ENCODE measurements around the gene VEGFA.

Gene VEGFA

DNA sequence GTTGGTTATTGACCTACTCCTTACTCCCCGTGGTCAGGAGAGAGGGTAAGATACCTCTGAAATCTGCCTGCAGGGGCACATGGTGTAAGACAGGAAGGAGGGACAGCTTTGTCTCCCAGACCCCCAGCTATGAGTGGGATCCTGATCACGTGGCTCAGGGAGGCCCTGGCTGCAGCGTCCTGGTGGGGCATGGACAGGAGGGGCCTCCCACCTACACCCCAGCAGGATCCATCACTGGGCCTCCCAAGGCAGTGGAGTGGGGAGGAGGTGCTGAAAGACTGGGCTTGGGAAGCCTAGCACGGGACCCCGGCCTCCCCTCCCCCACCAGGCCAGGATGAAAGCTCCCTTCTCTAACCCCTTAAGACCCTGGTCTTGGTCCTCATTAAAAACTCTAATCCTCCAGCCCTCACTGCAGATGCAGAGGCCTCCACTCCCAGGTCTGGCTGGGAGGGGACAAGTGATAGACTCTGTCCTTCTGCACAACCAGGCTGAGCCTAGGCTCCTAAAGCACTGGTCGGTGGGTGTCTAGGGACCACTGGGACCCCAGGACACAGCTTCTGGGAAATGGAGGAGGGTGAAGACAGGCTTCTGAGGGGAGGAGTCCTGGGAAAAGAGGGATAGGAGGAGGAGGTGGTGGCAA is 29.6 kb upstream of the VEGFA start:
- TF ChIP-seq POLR2A (IDR thresholded peaks at IDR 0.05; ENCODE audit: low read depth, low read length) (no peak), TAF1 (IDR thresholded peaks at IDR 0.05; ENCODE audit: borderline replicate concordance, low read depth, low read length) (no peak), POLR2AphosphoS5 (IDR thresholded peaks at IDR 0.05; ENCODE audit: low read depth, low read length) (no peak)
- DNase-seq (ENCODE audit: insufficient read length): no peak
- FAIRE-seq: no peak

DNA sequence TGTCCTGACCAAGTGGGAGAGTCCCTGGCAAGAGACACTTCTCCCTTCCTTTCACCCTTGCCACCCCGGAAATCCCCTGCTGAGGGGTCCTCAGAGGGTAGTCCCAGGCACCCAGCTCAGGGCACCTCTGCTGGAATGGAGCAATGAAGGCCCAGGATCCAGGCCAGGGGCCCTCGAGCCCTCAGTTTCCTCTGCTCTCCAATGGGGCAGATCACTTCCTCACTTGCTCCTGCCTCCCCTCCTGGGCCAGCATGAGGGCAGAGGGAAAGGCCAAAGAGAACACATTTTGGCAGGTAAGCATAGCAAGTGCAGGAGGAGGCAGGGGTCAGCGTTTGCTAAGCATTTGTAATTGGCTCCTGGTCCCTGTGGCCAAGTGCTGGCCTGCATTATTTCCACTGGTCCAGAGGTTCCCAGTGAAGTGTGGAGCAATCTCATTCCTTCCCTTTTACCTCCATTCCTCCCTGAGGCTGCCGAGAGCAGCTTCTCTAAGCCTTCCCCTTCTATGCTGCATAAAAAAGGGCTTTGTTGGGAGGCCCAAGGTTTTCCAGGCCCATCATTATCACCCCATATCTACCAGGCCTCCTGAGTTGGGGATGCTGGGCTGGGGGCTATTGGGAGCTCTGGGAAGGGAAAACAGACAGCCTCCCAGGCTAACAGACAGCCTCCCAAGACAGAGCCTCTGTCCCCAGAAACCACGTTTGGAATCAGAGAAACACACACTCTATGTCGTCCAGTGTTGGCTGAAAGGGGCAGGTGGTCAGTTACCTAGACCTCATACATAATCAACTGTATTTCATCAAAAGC is 28.8 kb upstream of the VEGFA start:
- FAIRE-seq: no peak
- no peak for TF ChIP-seq POLR2A (IDR thresholded peaks at IDR 0.05; ENCODE audit: low read depth, low read length)
- no peak for TF ChIP-seq TAF1 (IDR thresholded peaks at IDR 0.05; ENCODE audit: borderline replicate concordance, low read depth, low read length)
- no peak for TF ChIP-seq POLR2AphosphoS5 (IDR thresholded peaks at IDR 0.05; ENCODE audit: low read depth, low read length)

DNA sequence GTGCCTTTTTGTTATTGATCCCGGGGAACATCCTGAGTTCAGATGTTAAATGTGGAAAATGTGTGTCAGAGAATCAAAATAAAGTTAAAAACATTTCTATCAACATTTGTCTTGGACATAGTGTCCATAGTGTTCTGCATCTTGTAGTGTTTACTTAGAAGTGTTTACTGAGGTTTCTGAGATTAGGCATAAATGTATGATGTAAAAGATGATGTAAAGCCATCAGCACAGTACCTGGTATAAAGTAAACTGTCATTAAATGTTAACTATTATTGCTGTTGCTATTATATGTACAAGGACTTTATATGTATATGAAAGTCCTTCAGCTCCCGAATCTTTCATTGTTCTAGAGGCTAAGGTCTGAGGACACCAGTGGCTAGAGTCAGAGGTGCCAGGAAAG is 28.2 kb upstream of the VEGFA start:
- TF ChIP-seq TAF1 (IDR thresholded peaks at IDR 0.05; ENCODE audit: borderline replicate concordance, low read depth, low read length) (no peak), POLR2A (IDR thresholded peaks at IDR 0.05; ENCODE audit: low read depth, low read length) (no peak), POLR2AphosphoS5 (IDR thresholded peaks at IDR 0.05; ENCODE audit: low read depth, low read length) (no peak)
- DNase-seq (ENCODE audit: insufficient read length): no peak

More for the DNA sequence above, 28.8 kb upstream of the VEGFA start:
- DNase-seq (ENCODE audit: insufficient read length): no peak

DNA sequence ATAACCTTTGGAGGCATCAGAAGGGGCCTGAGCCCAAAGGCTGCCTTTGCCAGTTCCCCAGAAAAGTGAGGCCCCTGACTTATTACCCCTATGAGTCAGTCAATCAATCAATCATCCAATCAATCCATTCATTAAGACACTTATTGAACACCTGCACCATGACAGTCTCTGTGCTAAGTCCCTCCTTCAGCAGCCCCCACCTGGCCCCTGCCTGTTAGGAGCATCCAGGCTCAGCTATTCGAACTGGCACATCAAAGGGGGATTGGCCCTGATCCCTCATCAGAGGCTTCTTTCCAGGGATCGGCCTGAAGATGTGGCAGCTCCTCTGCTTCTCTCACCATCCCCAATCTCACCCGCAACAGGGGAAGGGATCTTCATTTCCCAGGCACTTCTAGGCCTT is 27.7 kb upstream of the VEGFA start:
- no peak for FAIRE-seq
- TF ChIP-seq POLR2A (IDR thresholded peaks at IDR 0.05; ENCODE audit: low read depth, low read length) (no peak), POLR2AphosphoS5 (IDR thresholded peaks at IDR 0.05; ENCODE audit: low read depth, low read length) (no peak), TAF1 (IDR thresholded peaks at IDR 0.05; ENCODE audit: borderline replicate concordance, low read depth, low read length) (no peak)
- no peak for DNase-seq (ENCODE audit: insufficient read length)

More for the DNA sequence above, 28.2 kb upstream of the VEGFA start:
- no peak for FAIRE-seq

DNA sequence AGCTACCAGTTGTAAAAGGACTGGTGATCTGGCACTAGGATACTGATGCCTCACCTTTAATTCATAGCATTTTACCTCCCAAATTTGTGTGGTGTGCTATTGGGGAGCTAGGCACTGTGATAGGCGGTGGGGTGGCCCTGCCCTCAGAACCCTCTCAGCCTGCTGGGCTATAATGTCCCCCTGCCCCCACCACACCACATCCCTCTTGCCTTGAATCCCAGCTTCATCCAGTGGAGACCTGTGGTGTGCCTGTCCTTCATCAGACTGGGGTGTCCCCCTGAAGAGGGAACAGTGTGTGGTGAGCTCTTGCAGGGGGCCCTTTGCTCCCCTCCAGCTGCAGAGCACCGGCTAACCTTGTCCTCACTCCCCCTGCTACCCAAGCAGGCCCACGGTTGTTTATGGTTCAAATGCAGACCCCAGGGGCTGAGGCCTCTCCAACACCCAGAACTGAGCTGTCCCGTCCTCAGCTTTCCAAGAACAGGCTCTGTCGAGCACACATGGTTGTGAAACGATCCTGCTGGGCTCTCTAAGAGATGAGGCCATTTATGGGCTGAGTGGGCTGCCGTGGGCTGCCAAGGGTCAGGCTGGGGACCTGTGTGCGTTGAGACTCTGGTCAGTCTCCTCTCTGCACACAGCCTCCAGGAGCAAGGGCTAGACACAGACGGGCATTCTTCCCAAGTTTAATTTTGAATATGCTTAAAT is 26.9 kb upstream of the VEGFA start:
- no peak for TF ChIP-seq POLR2AphosphoS5 (IDR thresholded peaks at IDR 0.05; ENCODE audit: low read depth, low read length)
- no peak for TF ChIP-seq POLR2A (IDR thresholded peaks at IDR 0.05; ENCODE audit: low read depth, low read length)
- no peak for TF ChIP-seq TAF1 (IDR thresholded peaks at IDR 0.05; ENCODE audit: borderline replicate concordance, low read depth, low read length)
- FAIRE-seq: no peak
- DNase-seq (ENCODE audit: insufficient read length): no peak

DNA sequence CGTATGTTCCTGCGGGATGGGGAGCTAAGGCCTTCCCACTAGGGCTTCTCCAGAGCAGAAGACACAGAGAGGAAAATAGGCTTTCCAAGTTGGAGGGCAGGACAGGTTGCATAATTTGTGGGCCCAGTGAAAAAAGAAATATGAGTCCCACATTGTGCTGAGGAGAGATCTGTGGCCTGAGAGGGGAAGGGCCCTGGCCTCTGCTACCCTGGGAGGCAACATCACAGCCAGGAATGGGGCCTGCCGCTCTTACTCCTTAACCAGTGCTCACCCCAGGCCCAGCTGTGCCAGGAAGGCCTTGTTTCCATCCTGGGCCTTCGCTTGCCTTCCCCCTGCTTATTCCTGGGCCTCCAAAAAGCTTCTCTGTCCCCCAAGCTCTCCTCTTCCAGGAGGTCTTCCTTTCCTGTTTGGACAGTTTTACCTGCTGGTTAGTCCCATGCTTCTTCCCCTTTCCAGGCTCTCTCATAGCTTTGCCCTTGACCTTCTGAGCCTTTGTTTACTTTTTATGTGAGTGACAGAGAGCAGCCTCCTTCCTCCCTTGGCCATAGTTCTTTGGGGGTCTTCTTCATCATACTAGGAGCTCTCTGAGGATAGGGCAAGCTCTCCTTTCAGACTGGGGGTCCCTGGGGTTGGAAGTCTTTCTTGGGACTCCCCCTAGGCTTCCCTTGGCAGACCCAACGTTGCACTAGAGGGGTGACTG is 26.2 kb upstream of the VEGFA start:
- DNase-seq (ENCODE audit: insufficient read length) (no peak), FAIRE-seq (no peak)
- TF ChIP-seq POLR2A (IDR thresholded peaks at IDR 0.05; ENCODE audit: low read depth, low read length) (no peak), POLR2AphosphoS5 (IDR thresholded peaks at IDR 0.05; ENCODE audit: low read depth, low read length) (no peak), TAF1 (IDR thresholded peaks at IDR 0.05; ENCODE audit: borderline replicate concordance, low read depth, low read length) (no peak)

DNA sequence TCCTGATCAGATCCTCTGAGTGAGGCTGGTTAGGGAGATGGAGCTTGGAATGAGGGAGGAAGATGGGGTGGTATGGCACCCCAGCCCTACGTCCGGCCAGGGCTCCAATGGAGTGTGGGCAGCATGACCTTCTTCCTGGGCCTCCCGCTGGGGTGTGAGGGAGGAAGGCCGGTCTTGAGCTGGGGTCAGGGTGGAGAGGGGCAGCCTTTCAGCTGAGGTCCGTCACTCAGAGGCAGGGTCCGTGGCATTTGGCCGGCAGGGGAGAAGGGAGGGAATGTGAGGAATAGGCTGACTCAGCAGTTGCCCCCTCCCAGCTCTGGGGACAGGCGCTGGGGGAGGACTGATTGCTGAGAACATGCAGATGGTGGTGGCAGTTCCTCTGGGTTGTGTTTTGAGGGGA is 25.5 kb upstream of the VEGFA start:
- FAIRE-seq (no peak), DNase-seq (ENCODE audit: insufficient read length) (no peak)
- TF ChIP-seq TAF1 (IDR thresholded peaks at IDR 0.05; ENCODE audit: borderline replicate concordance, low read depth, low read length) (no peak), POLR2A (IDR thresholded peaks at IDR 0.05; ENCODE audit: low read depth, low read length) (no peak), POLR2AphosphoS5 (IDR thresholded peaks at IDR 0.05; ENCODE audit: low read depth, low read length) (no peak)

DNA sequence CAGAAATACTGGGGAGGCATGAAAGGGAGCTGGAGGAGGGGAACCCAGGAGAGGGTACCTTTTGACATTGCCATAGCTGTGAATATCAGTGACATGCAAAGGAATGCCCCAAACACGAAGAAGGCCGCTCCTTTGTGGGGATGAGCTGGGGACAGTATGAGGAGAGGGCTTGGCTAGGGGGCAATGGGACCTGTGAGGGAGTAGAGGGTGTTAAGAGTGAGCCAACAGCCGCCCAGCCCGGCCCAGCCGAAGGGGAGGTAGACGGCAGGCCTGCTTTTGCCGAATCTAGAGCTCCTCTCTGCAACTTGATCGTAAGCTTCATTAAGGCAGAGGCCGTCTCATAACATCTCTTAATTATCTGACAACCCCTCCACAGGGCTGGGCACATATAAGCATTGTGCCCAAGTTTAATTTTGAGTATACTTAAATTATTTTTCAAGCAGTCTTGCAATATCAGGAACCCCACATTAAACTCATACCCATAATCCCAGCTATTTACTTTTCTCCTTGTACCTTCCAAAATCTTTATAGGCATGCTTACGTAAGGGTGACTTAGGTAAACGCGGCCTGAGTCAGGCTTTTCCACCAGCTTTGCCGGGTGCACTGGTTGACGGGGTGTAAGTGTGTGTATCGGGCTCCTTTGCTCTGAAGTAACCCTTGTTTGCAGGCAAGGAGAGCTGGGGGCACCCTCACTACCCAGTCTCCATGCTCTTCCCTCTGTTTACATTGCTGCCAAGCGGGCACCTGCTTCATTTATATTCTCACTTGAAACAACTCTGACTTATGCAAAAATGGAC is 24.9 kb upstream of the VEGFA start:
- no peak for TF ChIP-seq TAF1 (IDR thresholded peaks at IDR 0.05; ENCODE audit: borderline replicate concordance, low read depth, low read length)
- TF ChIP-seq POLR2A (IDR thresholded peaks at IDR 0.05; ENCODE audit: low read depth, low read length): no peak
- no peak for TF ChIP-seq POLR2AphosphoS5 (IDR thresholded peaks at IDR 0.05; ENCODE audit: low read depth, low read length)
- FAIRE-seq (no peak), DNase-seq (ENCODE audit: insufficient read length) (no peak)

DNA sequence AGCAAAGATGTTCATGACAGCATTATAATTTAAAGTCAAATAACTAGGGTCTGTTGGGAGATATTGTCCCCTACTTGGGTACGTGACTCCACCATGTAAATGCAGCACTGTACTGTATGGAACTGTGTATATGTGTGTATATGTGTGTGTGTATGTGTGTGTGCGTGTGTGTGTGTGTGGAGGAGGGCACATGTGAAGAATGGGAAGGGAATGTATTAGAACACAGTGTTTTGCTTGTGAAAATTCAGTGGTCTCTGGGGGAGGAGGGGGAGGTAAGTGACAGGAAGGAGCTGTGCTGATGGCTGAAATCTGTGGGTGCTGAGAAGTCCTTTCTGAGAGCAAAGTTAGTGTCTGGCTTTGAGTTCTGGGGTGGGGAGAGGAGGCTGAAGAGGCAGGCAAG is 23.9 kb upstream of the VEGFA start:
- FAIRE-seq (no peak), DNase-seq (ENCODE audit: insufficient read length) (no peak)
- TF ChIP-seq POLR2A (IDR thresholded peaks at IDR 0.05; ENCODE audit: low read depth, low read length) (no peak), POLR2AphosphoS5 (IDR thresholded peaks at IDR 0.05; ENCODE audit: low read depth, low read length) (no peak), TAF1 (IDR thresholded peaks at IDR 0.05; ENCODE audit: borderline replicate concordance, low read depth, low read length) (no peak)

DNA sequence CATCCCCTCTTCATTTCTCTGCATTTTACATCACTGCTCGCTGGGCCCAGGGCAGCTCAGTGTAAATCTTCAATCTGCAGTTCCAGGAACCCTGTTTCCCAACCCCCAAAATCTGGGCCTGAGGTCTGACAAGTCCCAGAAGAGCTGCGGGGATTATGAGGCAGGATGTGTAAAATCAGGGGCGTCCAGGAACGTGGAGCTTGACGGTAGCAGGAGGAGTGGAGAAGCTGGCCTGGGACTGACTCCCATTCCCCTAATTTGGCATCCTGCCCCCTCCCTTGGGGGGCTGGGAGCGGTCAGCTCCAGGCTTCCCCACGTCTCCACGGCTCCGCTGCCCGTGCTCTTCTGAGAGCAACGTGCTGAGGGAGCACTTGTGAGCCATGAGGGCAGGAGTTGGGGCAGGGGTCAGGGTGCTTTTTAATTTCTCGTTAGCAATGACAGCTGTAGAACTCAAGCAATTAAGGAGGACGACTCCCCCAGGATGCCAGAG is 23.4 kb upstream of the VEGFA start:
- no peak for TF ChIP-seq POLR2A (IDR thresholded peaks at IDR 0.05; ENCODE audit: low read depth, low read length)
- TF ChIP-seq TAF1 (IDR thresholded peaks at IDR 0.05; ENCODE audit: borderline replicate concordance, low read depth, low read length): no peak
- no peak for TF ChIP-seq POLR2AphosphoS5 (IDR thresholded peaks at IDR 0.05; ENCODE audit: low read depth, low read length)
- DNase-seq (ENCODE audit: insufficient read length): no peak
- no peak for FAIRE-seq
